Kidney epithelial cell (primary cell): ENCODE measurements around the gene TLX2. TPM values are rescaled to one million over a fixed set of nuclear protein-coding genes. Genes with fewer than 3 reads are reported as not detected.

Experiments used
- DNase-seq: peaks from one replicate; pipeline ENCODE4 v3.0.0-alpha.2; 2010; ENCODE audit warnings: low read depth
- H3K27me3 ChIP-seq: 2 replicates; pipeline ENCODE4 v1.6.0; 2011; ENCODE audit warnings: low read length; ENCODE audit not compliant: control insufficient read depth, insufficient read depth
- H3K36me3 ChIP-seq: 2 replicates; pipeline ENCODE4 v1.5.1; 2011; ENCODE audit warnings: low read length; ENCODE audit not compliant: control insufficient read depth, insufficient read depth
- H3K4me3 ChIP-seq: 2 replicates; pipeline ENCODE4 v1.5.1; 2011; ENCODE audit warnings: low read depth, mild to moderate bottlenecking, control low read depth, low read length
- total RNA-seq: library from RNA; depleted of rRNA; stranded (reverse); fragments of >200 nt; gene quantifications from 2 replicates; pipeline ENCODE4 v1.2.3, GENCODE V29; 2015
- TF ChIP-seq, protein P1 (sequence below): IDR thresholded peaks from 2 replicates; pipeline ENCODE4 v1.5.1; 2011; ENCODE audit warnings: mild to moderate bottlenecking, moderate library complexity, low read length, control low read depth, inconsistent platforms; ENCODE audit not compliant: insufficient read depth, poor library complexity, severe bottlenecking

Gene TLX2
- total RNA-seq, 1 donor from 2014 or later, result not detected

DNA sequence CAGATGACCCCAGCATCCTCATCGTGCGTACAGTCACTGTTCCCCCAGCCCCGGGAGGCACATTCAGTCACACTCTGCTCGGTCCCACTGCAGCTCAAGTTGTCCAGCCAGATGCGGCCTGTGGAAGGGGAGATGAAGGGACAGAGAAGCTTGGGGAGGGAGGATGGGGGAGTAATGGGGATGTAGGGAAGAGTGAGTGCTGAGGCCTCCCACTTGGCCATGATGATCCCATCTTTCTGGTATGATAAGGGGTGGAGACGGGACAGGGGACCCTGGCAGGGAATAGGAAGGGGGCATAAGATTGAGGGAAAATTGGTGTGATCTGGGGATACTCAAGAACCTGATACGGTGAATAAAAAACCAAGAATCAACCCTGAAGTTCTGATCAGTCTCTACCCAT, 36.0 kb downstream of the TLX2 start:
- no peak for DNase-seq
- no peaks in the 10 kb centered on the region for H3K27me3 ChIP-seq
- H3K4me3 ChIP-seq, result no peak overlapping the region
- TF ChIP-seq, protein P1, sequence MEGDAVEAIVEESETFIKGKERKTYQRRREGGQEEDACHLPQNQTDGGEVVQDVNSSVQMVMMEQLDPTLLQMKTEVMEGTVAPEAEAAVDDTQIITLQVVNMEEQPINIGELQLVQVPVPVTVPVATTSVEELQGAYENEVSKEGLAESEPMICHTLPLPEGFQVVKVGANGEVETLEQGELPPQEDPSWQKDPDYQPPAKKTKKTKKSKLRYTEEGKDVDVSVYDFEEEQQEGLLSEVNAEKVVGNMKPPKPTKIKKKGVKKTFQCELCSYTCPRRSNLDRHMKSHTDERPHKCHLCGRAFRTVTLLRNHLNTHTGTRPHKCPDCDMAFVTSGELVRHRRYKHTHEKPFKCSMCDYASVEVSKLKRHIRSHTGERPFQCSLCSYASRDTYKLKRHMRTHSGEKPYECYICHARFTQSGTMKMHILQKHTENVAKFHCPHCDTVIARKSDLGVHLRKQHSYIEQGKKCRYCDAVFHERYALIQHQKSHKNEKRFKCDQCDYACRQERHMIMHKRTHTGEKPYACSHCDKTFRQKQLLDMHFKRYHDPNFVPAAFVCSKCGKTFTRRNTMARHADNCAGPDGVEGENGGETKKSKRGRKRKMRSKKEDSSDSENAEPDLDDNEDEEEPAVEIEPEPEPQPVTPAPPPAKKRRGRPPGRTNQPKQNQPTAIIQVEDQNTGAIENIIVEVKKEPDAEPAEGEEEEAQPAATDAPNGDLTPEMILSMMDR, result no peak
- H3K36me3 ChIP-seq, result no peaks in the 10 kb centered on the region

- Histone ChIP-seq H3K36me3 (no peaks in the 10 kb centered on the region), H3K4me3 (no peak overlapping the region), H3K27me3 (no peaks in the 10 kb centered on the region)
- no peak for DNase-seq
- TF ChIP-seq, protein P1, result no peak
These were observed 37.3 kb downstream of the TLX2 start for GRCh38 chr2:74551530-74551929.

GRCh38 chr2:74551942-74552913, 38.0 kb downstream of the TLX2 start:
- DNase-seq, result no peak
- Histone ChIP-seq H3K4me3 (no peak overlapping the region), H3K36me3 (no peaks in the 10 kb centered on the region), H3K27me3 (no peaks in the 10 kb centered on the region)
- TF ChIP-seq, protein P1, result no peak

DNA sequence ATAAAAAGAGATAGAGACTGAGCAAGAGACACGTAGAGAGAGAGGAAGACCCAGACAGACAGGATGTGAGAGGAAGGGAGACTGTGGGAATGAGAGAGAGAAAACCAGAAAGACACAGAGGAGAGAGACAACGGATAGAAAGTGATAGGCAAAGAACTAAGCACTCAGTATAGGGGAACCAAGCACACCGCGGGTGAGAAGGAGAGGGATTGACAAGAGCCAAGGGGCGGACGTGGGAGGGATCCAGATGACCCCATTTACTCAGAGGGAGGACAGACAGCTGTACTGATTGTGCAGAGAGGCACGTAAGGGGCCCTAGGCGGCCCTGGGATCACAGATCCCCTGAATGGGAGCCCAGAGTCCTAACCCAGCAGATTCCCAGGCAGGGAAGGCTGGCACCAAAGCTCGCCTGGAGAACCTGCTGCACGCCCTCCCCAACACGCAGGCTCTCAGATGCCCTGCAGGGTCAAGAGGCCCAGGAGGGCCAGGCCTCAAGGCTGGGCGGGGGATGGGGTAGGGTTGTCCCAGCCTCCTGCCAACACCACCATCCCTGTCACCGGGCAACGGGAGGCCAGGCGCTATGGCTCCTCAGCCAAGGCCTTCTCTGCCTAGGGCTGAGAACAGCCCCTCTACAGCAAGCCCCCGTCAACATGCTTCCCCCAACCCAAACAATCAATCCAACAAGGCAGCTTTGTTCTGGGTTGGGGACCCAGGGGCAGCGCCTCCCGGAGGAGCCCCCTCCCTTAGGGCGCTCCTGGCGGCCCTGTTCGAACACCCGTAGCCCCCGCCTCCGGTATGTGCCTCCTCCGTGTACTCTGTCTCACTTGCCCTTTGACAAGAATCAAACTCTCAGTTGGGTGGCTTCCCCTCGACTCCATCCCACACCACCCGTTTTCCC, 38.9 kb downstream of the TLX2 start:
- Histone ChIP-seq H3K4me3 (peak overlapping the region; percentile 80), H3K36me3 (no peaks in the 10 kb centered on the region), H3K27me3 (no peaks in the 10 kb centered on the region)
- no peak for DNase-seq
- TF ChIP-seq, protein P1, result no peak

DNA sequence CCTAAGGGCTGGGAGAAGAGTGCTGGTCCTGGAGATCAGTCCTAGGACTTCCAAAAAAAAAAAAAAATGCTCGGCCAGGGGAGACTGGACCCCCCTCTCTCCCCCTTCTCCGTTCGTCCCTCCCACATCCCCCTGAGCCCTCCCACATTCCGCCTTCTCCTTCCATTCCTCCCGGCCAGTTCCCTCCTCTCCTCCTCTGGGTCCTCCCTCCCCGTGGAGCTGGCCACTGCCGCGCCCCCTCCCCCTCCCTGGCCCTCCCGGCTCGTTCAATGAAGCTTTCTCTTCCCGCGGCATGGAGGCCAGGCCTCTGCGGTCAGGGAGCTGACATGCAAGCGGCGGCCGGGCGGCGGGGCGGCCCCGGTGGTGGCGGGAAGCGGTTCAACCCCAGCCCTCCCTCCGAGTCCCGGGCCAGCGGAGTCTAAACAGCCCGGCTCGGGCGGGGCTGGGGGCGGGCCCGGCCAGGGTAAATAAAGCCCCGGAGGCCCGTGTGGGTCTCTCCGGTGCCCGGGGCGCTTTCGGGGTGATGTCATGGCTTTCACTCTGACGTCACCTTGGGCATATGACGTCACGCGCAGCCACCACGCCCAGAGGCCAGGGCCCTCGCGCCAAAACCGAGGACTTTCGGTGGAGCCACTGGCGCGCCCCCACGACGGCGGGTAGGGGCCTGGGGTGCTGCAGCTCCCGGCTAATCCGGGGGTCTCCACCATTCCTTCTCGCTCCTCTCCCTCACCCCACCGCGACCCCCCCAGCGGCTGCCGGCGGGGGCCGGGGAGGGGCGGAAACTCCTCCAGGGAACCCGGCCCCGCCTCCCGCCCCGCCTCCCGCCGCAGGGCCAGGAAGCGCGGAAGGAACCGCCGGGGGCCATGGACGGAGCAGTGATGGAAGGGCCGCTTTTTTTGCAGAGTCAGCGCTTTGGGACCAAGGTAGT, 39.9 kb downstream of the TLX2 start, which contains the start of the genes DOK1 and LOXL3:
Gene DOK1, plus strand, starts transcription at position 829 of the 928 bp plus-strand sequence. Its CDS starts 35 bp downstream, at position 864.
Gene LOXL3, minus strand, starts transcription at position 51 of the 928 bp plus-strand sequence. CDS start 1,308 bp downstream, outside the sequence.
- TF ChIP-seq, protein P1, result no peak
- DNase-seq, result no peak
- Histone ChIP-seq H3K27me3 (no peaks in the 10 kb centered on the region), H3K4me3 (peak within 1 kb of the TSS; percentile 80), H3K36me3 (no peaks in the 10 kb centered on the region)
